Ammon's horn (tissue), 1 donor: ENCODE results near the gene SETBP1.
"Not testable (repeated sequence)": the region's sequence is repeated elsewhere in the genome, so short reads cannot be mapped to it uniquely, and the experiment has no call there.

ENCODE experiments used
- DNase-seq: peaks from one replicate; pipeline ENCODE4 v3.0.0-alpha.2; 2016; ENCODE audit warnings: low spot score

The SETBP1 gene

DNA sequence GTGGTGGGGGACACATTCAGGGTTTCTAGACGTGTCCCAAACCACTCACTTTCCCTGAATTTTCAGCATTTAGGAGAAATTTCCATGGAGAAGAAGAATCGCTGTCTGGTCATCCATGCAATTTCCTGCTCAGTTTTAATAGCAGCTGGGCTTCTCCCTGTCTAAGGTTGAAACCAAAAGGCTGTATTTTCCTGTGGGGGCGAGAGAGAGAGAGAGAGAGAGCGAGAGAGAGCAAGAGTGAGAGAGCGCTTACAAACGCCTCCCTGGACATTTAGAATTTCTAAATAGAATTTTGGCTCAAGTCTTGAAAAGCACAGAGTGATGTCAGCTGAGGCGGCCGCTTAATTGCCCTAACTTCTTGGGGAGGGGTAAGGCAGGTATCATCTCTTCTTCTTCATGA is 110.8 kb downstream of the SETBP1 start:
- DNase-seq = no peak

GRCh38 chr18:44792456-44793061 is 111.9 kb downstream of the SETBP1 start:
- no peak for DNase-seq

DNA sequence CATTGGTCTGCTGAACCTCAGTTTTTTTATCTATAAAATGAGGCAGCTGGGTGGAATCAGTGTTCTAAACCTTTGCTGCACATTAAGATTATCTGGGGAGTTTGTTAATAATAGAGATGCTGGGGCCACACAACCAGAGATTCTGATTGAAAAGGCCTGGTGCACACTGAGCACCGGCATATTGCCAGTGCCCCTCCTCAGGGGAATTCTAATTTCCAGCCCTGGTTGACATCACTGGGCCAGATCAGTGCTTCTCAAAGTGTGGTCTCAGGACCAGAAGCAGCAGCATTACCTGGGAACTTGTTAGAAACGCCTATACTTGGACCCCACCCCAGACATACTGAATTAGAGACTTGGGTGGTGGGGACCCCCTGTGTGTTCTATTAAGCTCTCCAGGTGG is 112.5 kb downstream of the SETBP1 start:
- no peak for DNase-seq

DNA sequence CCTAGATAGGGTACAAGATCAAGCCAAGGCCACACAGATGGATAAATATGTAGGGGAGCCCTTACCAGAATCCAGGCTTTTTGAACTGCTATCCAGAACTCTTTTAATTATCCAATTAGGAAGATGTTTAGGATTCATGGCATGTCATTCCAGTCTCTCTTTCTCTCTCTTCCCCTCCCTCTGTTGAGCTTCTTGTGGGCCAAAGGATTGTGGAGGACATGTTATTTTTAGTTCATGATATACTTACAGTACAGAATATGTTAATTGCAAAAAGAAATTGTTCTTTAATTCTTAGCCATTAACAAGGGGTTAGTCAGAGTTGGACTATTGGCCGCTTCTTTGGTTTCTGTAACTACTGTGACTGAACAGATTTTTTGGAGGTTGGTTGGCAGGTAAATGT is 113.0 kb downstream of the SETBP1 start:
- DNase-seq = no peak

- DNase-seq = no peak
These were observed 114.6 kb downstream of the SETBP1 start for GRCh38 chr18:44795241-44795640.

GRCh38 chr18:44796429-44797428 is 116.0 kb downstream of the SETBP1 start:
- no peak for DNase-seq

DNA sequence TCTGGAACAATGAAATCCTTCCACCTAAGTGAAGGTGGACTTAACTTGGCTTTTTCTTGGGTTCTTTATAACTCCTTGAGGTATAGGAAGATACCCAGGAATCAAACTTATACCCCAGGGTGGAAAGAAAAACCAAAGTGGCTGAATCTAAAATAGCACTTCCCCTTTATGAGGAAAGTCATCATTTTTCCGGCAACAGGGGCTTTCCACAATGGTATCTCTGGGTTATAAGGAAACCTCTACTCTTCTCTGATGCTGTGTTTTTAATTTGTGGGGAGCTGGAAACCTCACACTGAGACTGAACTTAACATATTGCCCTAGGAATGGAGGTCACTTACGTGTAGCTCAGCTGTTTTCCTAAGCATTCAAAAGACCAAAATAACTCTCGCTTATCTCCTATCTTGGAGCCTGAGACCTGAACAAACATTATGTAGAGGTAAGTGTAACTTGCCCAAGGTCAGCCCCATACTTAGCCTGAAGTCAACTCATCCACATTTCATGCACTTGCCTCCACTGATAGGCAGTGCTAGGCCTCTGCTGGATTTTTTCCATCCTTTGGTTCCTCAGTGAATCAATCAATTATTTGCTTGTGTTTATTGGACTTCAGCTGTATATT is 117.9 kb downstream of the SETBP1 start:
- DNase-seq = no peak

DNA sequence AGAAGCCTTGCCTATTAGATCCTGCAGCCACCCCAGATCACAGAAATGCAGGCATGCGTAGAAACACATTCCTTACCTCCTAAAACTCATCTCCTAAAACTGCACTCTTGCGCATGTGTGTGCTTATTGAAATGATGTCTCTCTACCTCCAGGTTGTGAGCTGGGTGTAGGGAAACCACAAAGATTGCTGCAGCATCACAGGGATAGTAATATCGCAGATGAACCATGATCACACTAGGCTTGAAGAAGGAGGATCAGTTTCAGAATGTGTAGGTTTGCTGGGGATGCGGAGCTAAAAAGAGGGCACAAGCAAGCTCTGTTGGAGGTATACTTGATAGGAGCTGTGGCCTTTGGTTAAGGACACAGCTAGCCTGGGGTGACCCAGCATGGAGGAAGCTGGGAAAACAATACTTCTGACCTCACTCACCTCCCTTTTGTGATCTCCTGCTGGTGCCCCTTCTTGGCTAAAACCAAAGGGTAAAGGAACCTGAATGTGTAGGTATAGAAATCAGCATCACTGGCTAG is 118.8 kb downstream of the SETBP1 start:
- no peak for DNase-seq

DNA sequence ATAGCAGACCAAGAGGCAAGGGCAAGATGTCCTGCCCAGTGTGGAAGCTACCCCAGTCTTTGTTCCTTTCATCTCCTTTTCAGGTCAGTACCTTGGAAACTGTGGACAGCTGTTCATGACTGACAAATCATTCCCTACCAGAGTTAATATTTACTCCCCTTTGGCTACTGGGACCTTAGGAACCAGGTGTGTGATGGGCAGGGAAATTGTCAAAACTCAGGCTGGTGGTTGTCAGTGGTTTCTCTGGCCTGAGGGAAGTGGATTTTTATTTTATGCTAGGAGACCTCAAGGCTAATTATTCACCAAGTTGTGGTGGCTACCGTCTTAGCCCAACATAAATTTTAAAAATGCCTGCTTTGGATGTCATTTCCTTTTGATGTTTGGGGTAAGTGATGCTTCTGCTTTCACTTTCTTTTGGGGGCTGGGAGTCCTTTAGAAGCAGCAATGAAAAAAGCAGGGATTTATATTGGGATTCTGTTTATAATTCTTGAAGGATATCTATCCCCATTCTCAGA is 119.3 kb downstream of the SETBP1 start:
- DNase-seq = no peak

DNA sequence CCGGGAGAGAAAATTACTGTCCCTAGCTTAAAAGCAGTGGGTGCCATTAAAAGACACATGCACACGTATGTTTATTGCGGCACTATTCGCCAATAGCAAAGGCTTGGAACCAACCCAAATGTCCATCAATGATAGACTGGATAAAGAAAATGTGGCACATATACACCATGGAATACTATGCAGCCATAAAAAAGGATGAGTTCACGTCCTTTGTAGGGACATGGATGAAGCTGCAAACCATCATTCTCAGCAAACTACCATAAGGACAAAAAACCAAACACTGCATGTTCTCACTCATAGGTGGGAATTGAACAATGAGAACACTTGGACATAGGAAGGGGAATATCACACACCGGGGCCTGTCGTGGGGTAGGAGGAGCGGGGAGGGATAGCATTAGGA is 120.1 kb downstream of the SETBP1 start:
- DNase-seq = not testable (repeated sequence)

DNA sequence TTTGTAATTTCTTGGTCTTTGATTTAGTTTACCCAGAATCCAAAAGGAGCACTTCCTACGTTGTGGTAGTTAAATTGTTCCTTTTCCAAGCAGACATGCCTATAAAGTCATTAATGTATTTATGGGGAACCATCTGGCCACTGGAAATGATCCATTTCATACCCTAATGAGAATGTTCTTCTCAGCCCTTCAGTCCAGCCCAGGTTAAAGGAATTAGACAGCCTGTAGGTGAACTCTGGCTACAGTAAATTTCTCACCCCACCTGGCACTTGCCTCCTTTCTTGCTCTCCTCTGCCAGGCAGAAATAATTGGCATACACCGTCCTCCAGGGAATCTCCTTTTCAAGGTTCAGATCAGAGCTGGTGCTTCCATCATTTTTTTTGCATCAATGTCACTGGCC is 121.1 kb downstream of the SETBP1 start:
- DNase-seq = no peak

DNA sequence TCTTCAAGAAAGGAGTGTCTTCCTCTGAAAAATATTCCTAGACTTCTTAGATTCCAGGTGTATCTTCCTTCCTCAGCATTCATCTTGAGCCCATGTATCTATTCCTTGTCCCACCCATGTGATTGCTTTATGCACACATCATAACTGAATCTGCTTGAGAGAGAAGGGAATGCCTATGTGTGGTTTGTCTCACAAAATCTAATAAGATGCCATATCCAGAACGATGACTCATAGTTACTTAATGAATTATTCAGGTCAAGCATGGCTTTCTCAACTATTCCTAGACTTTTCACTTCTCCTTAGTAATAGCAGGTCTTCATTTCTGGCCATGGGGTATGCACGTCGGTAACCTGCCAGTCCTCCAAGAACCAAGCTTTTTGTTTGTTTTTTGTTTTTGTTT is 121.8 kb downstream of the SETBP1 start:
- DNase-seq = no peak

- no peak for DNase-seq
These were observed 122.4 kb downstream of the SETBP1 start for GRCh38 chr18:44803019-44803650.

- no peak for DNase-seq
These were observed 123.3 kb downstream of the SETBP1 start for GRCh38 chr18:44804033-44804432.

DNA sequence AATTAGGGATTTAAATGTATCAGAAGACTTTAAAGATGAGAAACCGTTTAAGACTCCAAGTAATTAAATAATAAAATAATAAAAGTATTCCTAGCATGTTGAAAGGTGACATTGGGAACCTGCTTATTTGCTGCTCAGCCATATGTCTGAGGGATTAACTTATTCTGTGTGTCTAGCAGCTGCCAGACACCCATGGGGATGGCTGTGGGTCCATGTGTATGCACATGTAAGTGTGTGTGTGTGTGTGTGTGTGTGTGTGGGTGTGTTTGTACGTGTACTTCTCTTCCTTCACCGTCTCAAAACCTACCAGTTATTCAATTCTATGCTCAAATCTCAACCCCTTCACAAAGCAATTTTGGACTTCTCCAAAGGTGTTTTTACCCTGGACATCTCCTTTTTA is 124.5 kb downstream of the SETBP1 start:
- no peak for DNase-seq

DNA sequence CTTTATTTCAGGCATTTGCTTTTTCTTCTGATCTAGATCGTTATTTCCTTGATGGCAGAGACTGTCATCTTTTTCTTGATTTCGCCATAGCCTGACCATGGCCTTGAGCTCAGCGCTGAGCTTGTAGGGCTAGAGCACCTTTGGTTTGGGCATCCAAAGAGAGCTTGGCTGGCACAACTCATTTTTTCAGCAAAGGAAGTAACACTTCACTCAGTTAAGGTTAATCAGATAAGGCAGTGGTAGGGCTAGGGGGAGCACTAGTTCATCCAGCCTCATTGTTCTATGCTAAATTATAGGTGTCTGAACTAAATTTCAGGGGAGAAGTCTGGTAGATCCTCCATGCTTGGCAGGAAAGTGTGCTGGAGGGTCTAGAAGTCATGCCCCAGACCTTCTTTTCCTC is 125.0 kb downstream of the SETBP1 start:
- DNase-seq = no peak

DNA sequence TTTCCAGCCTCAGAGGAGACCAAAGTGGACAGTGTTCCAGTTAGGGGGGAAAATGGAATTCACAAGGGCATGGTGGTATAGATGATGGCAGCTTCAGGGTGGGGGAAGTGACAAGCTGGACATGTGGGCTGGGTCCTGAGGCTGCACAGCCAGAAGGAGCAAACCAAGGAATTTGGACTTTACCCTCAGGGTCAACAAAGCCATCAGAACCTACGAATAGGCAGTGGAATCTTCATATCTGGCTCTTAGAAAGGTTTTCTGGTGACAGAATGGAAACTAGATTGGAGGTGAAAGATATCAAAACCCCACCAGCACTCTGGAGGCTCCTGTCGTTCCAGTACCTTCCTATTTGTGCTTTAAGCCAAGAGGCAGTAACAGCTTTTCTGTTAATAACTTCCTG is 127.1 kb downstream of the SETBP1 start:
- no peak for DNase-seq

GRCh38 chr18:44811572-44812125 is 131.0 kb downstream of the SETBP1 start:
- no peak for DNase-seq

DNA sequence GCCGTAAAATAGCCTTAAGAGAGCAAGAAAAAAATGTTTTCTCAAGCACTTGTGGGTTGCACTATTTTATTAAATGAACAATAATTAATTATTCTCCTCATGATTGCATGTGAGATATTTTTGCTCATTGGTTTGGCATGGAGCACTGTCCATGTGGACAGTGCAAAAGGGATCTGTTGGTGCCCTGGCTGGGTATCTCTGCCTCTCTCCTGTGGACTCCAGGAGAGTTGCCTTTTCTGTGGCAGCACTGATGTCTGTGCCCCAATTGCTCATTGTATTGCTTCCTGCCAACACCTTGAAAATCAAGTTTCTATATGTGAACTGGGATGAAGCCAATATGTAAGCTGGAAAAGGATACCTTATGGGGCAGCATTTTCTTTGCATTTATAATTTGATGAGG is 131.7 kb downstream of the SETBP1 start:
- DNase-seq = no peak

DNA sequence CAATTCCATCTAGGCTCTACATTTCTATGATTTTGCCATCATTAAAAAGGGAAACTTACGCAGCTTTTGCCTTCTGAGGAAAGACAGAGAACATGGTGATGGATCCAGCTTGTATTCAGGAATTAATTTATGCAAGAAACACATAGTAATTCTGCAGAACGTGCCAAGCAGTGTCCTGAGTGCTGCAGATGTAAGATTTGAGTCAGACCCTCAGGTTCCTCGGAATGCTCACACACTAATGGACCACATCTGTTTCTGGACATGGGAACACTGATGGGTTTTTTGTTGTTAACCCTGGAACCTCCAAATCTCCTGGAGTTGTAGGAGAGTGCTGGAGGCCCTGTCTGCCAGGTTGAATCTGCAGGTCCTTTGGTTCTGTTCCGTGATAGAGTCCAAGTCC is 132.9 kb downstream of the SETBP1 start:
- DNase-seq = no peak

DNA sequence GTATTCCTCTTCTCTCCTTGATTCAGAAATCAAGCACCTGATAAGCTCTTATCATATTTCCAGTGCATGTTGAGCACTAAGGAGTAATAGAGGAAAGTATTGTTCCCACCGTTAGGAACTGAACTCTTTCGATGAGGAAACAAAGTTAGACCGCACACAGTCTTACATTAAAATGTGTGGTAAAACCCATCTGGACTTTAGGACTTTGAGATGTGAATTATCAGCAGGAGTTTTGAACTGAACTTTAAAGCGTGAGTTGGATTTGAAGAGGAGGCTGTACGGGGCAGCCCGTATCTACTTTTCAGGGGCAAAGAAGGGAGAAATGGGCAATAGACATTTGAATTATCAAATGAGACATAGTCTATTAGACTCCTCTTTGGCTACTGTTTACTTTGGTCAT is 134.4 kb downstream of the SETBP1 start:
- DNase-seq = no peak

- DNase-seq = no peak
These were observed 135.4 kb downstream of the SETBP1 start for GRCh38 chr18:44816050-44816449.
